ENCODE data around the gene MACROD2.

- TF ChIP-seq CTCF (IDR thresholded peaks at IDR 0.05), result no peak
- TF ChIP-seq POLR2A (IDR thresholded peaks at IDR 0.05), result no peak
Observed at GRCh38 chr20:14966808-14967207, 971.5 kb downstream of the MACROD2 start.

All from ovary (tissue), 3 donors.